B cell (primary cell): ENCODE measurements around the gene FAM20C. TPM values are rescaled to one million over a fixed set of nuclear protein-coding genes. Genes with fewer than 3 reads are reported as not detected.

ENCODE experiments used
- ATAC-seq: fragments of 200-7000 bp; cut with Tn5 transposase; one replicate; pipeline ENCODE4 v1.10.0; 2021; ENCODE audit warnings: low read depth, mild to moderate bottlenecking, moderate number of reproducible peaks, moderate library complexity
- CTCF ChIA-PET: fragments of 350-600 bp; sonication (Branson Sonifier 250); formaldehyde crosslinking; loops from one replicate; lab custom pipeline; 2021; ENCODE audit warnings: antibody characterized with exemption, inconsistent platforms; lab: Charles Lee
- POLR2A ChIA-PET: fragments of 350-600 bp; sonication (Branson Sonifier 250); formaldehyde crosslinking; loops from one replicate; lab custom pipeline; 2021; ENCODE audit warnings: antibody characterized with exemption; lab: Charles Lee
- DNase-seq: peaks from one replicate; pipeline ENCODE4 v3.0.0; 2013
- H2AFZ ChIP-seq: 2 replicates; pipeline ENCODE4 v1.6.1; 2012; ENCODE audit warnings: mild to moderate bottlenecking, low read depth, low read length; ENCODE audit not compliant: insufficient read depth, poor library complexity, severe bottlenecking
- H3K27ac ChIP-seq, 2 donors: 1 replicate in 1 of 2; 2 replicates in 1 of 2; pipeline ENCODE4 v1.5.1; 2012 to 2013; ENCODE audit warnings: low read length in 2 of 2, mild to moderate bottlenecking in 2 of 2, moderate library complexity in 1 of 2
- H3K27me3 ChIP-seq, 4 experiments: fragments of 200-600 bp in 1 of 4; sonication (generic) in 1 of 4; replicated peaks in 1 of 4; 1 replicate in 2 of 4; 2 replicates in 2 of 4; pipeline versions ENCODE4 v1.6.1 to v1.7.0; 2013 to 2016; ENCODE audit warnings: low read length in 3 of 4, mild to moderate bottlenecking in 2 of 4, mixed read lengths in 1 of 4, moderate library complexity in 1 of 4; ENCODE audit not compliant: insufficient read depth in 4 of 4, control insufficient read depth in 3 of 4; ENCODE audit errors: control extremely low read depth in 1 of 4
- H3K36me3 ChIP-seq, 2 experiments: replicated peaks in 1 of 2; 1 replicate in 1 of 2; 2 replicates in 1 of 2; pipeline versions ENCODE4 v1.6.1 to v1.7.1; 2013; ENCODE audit warnings: low read length in 1 of 2; ENCODE audit not compliant: insufficient read depth in 2 of 2, control insufficient read depth in 1 of 2; ENCODE audit errors: control extremely low read depth in 1 of 2, extremely low read depth in 1 of 2
- H3K4me1 ChIP-seq, 2 donors: fragments of 200-600 bp in 1 of 2; sonication (generic) in 1 of 2; 1 replicate in 1 of 2; 2 replicates in 1 of 2; pipeline versions ENCODE4 v1.5.1 to v1.6.1; 2013 to 2017; ENCODE audit warnings: low read length in 2 of 2; ENCODE audit not compliant: control insufficient read depth in 2 of 2, insufficient read depth in 2 of 2
- H3K4me2 ChIP-seq: replicated peaks from 2 replicates; pipeline ENCODE3; 2012; ENCODE audit warnings: mild to moderate bottlenecking, low read depth, low read length; ENCODE audit not compliant: poor library complexity, severe bottlenecking
- H3K4me3 ChIP-seq, 5 experiments: fragments of 200-600 bp in 1 of 5; sonication (generic) in 1 of 5; 1 replicate in 3 of 5; 2 replicates in 2 of 5; pipeline versions ENCODE4 v1.5.1 to v1.7.0; 2011 to 2016; ENCODE audit warnings: low read length in 4 of 5, mild to moderate bottlenecking in 4 of 5, low read depth in 2 of 5, control low read depth in 1 of 5, moderate library complexity in 1 of 5; ENCODE audit not compliant: insufficient read depth in 1 of 5; ENCODE audit errors: control extremely low read depth in 1 of 5, extremely low read depth in 1 of 5
- H3K79me2 ChIP-seq: fragments of 200-600 bp; sonication (generic); one replicate; pipeline ENCODE4 v1.6.0; 2016; ENCODE audit warnings: low read length; ENCODE audit not compliant: control insufficient read depth, insufficient read depth
- H3K9ac ChIP-seq: fragments of 200-600 bp; sonication (generic); 2 replicates; pipeline ENCODE4 v1.6.1; 2017; ENCODE audit warnings: mild to moderate bottlenecking, low read length, moderate library complexity
- H3K9me3 ChIP-seq, 3 donors: one replicate each; pipeline versions ENCODE4 v1.6.1 to v1.7.1; 2013; ENCODE audit warnings: low read length in 2 of 3; ENCODE audit not compliant: control insufficient read depth in 2 of 3, insufficient read depth in 1 of 3; ENCODE audit errors: control extremely low read depth in 1 of 3
- H4K20me1 ChIP-seq: 2 replicates; pipeline ENCODE4 v1.6.0; 2012; ENCODE audit warnings: mild to moderate bottlenecking, low read length; ENCODE audit not compliant: insufficient read depth, control insufficient read depth, poor library complexity, severe bottlenecking
- H3K27ac Mint-ChIP-seq: one replicate; pipeline ENCODE4 v1.8.0; 2021; ENCODE audit warnings: mixed read lengths
- H3K27me3 Mint-ChIP-seq: one replicate; pipeline ENCODE4 v1.8.0; 2021; ENCODE audit warnings: mixed read lengths
- H3K4me1 Mint-ChIP-seq: one replicate; pipeline ENCODE4 v1.8.0; 2021; ENCODE audit warnings: mixed read lengths
- H3K4me3 Mint-ChIP-seq: one replicate; pipeline ENCODE4 v1.8.0; 2021; ENCODE audit warnings: mixed read lengths
- H3K9me3 Mint-ChIP-seq: one replicate; pipeline ENCODE4 v1.8.0; 2022; ENCODE audit warnings: mixed read lengths; ENCODE audit not compliant: insufficient read depth
- EZH2 ChIP-seq: IDR thresholded peaks from 2 replicates; pipeline ENCODE4 v1.6.1; 2012; ENCODE audit warnings: borderline replicate concordance, low read depth, mild to moderate bottlenecking, moderate library complexity, low read length; ENCODE audit not compliant: insufficient read depth, poor library complexity, severe bottlenecking
- WGBS: methylation state at CpG from one replicate; pipeline ENCODE4 v1.1.5; 2013; ENCODE audit warnings: missing lambda C conversion rate; ENCODE audit not compliant: insufficient coverage; 5-methylcytosine and 5-hydroxymethylcytosine counted together
- intact Hi-C: fragments of 100-400 bp; cut with micrococcal nuclease; formaldehyde crosslinking; loops from one replicate; pipeline ENCODE4 v1.10.0; 2022
- polyA plus RNA-seq: library from polyadenylated mRNA; depleted of rRNA; stranded (reverse); fragments of >200 nt; gene quantifications from 2 replicates; pipeline ENCODE4 v1.2.3, GENCODE V29; 2012
- total RNA-seq, 2 donors: library from RNA; stranded (reverse); fragments of 120-200 nt in 1 of 2; gene quantifications; 1 replicate in 1 of 2; 2 replicates in 1 of 2; pipeline versions ENCODE4 v1.2.3 to v1.2.4, GENCODE V29; 2013 to 2022
- TF ChIP-seq, protein P1 (sequence below): fragments of 200-600 bp; IDR thresholded peaks from one replicate; pipeline ENCODE4 v1.8.0; 2022; ENCODE audit warnings: antibody characterized with exemption, mild to moderate bottlenecking

FAM20C gene
- total and polyA plus RNA-seq, 2 donors (not counting 1 experiment from before 2014, with no cell fraction given): 0.54 to 0.81 TPM

DNA sequence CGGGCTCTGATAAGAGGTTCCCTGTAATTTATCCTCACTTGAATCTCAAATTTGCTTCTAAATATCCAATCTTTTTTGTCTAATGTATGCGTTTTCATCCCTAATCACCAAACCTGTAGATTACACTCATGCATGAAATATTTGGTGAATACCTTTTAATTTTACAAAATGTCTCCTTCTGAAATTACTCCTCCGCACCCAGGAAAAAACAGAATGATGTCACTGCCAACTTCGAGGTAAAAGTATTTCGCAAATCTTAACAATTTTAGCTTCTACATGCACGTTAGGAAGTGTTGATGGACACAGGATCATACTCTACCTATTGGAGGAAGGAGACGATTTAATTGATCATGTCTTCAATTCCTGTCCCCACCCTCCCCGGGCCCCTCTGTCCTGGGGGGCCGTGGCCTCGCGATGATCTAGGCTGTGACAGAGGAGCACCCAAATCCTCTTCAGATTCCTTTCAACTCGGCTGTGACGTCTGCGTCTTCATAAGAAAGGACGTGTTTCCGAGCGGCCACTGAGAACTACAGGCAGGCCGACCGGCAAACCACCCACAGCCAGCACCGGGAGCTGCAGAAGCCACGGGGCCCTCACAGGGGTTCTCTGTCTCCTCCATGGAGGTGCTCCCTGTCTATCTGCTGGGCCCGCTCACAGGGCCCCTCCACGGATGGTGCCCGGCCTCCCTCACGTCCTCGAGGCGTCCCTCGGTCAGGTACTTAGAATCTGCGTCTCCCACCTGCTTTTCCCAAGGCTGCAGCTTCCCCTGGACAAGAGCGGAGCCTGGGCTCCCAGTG, 8.7 kb upstream of the FAM20C start:
- POLR2A ChIA-PET: no interaction called here

More for the DNA sequence above, 8.7 kb upstream of the FAM20C start:
- Histone ChIP-seq H3K9me3 (no peaks in the 10 kb centered on the region), H3K27me3 (peaks cover 0 to 2% (median 0%) of the 10 kb centered on the region in 4 experiments), H4K20me1 (no peaks in the 10 kb centered on the region), H3K79me2 (no peaks in the 10 kb centered on the region), H3K9ac (no peak overlapping the region), H3K4me3 (no peak overlapping the region), H3K4me2 (no peak overlapping the region), H3K4me1 (no peaks in the 10 kb centered on the region), H3K27ac (no peak overlapping the region), H2AFZ (no peak overlapping the region), H3K36me3 (no peaks in the 10 kb centered on the region)
- DNase-seq (no peak), ATAC-seq (no peak)
- H3K4me1 Mint-ChIP-seq: no peaks in the 10 kb centered on the region
- H3K4me3 Mint-ChIP-seq: no peak overlapping the region
- CTCF ChIA-PET: no interaction called here
- peaks cover 5% of the 10 kb centered on the region for H3K27me3 Mint-ChIP-seq
- intact Hi-C loops: no loop called here
- H3K9me3 Mint-ChIP-seq: no peaks in the 10 kb centered on the region
- no peak overlapping the region for H3K27ac Mint-ChIP-seq
- TF ChIP-seq, protein P1, sequence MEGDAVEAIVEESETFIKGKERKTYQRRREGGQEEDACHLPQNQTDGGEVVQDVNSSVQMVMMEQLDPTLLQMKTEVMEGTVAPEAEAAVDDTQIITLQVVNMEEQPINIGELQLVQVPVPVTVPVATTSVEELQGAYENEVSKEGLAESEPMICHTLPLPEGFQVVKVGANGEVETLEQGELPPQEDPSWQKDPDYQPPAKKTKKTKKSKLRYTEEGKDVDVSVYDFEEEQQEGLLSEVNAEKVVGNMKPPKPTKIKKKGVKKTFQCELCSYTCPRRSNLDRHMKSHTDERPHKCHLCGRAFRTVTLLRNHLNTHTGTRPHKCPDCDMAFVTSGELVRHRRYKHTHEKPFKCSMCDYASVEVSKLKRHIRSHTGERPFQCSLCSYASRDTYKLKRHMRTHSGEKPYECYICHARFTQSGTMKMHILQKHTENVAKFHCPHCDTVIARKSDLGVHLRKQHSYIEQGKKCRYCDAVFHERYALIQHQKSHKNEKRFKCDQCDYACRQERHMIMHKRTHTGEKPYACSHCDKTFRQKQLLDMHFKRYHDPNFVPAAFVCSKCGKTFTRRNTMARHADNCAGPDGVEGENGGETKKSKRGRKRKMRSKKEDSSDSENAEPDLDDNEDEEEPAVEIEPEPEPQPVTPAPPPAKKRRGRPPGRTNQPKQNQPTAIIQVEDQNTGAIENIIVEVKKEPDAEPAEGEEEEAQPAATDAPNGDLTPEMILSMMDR: no peak
- no peak for TF ChIP-seq EZH2
- WGBS: 87% methylated on average over 23 of the region's 30 CpGs
